HG03103 (cell line): ENCODE measurements around the gene SDHAF3.
"Not testable (repeated sequence)": the region's sequence is repeated elsewhere in the genome, so short reads cannot be mapped to it uniquely, and the experiment has no call there.

Experiments used
- ATAC-seq: cut with Tn5 transposase; IDR thresholded peaks from one replicate; pipeline ENCODE4 v1.9.1; 2021; ENCODE audit warnings: low read depth; ENCODE audit not compliant: unreplicated experiment

The SDHAF3 gene

DNA sequence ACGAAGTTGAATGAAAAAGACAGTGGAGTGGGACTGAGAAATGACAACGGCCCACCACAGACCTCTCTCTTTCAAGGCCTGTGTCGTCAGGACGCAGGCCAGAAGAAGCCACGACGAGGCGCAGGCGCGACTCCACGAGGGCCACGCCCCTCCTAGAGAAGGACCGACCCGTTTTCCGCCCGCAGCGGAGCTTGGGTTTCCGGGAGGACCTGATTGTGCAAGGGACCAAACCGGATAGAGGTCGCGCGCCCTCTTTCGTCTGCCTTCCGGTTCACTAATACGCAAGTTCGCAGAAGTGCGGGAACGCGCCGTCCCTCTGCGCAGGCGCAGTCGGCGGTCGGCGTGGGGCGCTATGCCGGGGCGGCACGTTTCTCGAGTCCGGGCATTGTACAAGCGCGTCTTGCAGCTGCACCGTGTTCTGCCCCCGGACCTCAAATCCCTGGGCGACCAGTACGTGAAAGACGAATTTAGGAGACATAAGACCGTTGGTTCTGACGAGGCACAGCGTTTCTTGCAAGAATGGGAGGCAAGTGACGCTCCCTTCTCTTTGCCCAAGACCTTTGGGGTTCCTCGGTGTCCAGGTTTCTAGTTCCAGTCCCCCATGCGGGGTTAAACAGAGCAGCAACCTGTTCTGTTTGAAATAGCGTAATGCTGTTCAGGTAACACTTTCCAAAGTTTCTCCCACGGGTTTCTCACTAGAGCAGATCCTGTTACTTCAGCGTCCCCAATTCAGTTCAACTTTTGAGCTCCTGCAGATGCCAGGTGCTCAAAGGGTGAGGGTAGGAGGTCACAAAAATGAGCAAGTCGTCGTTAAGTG is at the start of gene SDHAF3:
Gene SDHAF3 (plus strand): TSS at position 327 of the 817 bp plus-strand sequence. CDS start 26 bp downstream, at position 353.
- peak; percentile 92 for ATAC-seq

GRCh38 chr7:97072025-97072424 is 45.5 kb upstream of the SDHAF3 start:
- not testable (repeated sequence) for ATAC-seq

DNA sequence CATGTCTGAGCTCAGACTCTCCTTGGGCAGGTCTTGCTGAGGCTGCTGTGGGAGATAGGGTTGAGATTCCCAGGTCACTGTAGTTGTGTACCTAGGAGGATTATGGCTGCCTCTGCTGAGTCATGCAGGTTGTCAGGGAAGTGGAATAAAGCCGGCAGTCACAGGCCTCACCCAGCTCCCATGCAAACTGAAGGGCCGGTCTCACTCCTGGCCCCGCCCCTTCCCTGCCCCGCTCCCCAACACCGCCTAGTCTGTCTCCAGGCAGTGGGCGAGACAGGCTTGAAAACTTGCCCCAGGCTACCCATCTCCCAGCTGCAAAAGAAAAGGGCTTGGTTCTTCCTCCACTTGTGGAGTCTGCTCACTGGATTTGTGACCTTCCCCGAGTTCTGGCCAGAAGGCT is 41.6 kb upstream of the SDHAF3 start:
- no peak for ATAC-seq

- no peak for ATAC-seq
Observed at GRCh38 chr7:97078023-97078969, 39.2 kb upstream of the SDHAF3 start.

DNA sequence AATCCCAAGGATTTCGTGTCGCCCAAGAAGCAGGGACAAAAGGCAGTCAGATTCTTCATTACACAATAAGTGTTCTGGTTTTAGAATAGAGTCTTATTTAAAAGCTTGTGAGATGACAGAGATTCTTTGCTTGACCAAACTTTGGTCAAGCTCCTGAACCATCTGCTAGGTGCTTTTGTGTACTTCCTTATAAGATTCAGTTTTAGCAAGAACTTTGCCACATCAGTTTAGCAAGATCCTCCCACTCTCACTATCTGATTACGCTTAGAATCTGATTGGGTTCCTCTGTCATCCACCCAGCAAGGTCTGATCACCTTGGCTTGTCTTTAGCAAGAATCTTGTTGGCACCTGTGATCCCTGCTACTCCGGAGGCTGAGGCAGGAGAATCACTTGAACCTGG is 38.2 kb upstream of the SDHAF3 start:
- ATAC-seq: no peak

- ATAC-seq: no peak
Observed at GRCh38 chr7:97081521-97082300, 35.8 kb upstream of the SDHAF3 start.

DNA sequence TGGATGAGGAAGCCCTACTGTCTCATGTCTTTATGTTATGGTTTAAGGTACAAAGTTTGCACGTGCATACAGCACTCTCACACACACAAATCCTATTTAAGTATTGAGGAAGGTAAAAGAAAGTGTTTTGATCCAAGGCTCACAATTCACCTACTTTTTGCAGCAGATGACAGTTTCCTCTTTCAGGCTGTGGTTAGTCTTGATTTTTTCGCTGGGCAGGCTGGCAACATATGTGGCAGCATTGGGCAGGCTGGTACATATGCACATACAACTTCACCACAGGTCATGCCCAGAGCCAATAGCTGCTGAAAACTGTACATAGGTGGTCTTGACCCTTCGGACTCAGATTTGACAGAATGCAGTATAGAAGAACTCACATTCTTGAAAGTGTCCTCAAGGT is 29.1 kb upstream of the SDHAF3 start:
- no peak for ATAC-seq

DNA sequence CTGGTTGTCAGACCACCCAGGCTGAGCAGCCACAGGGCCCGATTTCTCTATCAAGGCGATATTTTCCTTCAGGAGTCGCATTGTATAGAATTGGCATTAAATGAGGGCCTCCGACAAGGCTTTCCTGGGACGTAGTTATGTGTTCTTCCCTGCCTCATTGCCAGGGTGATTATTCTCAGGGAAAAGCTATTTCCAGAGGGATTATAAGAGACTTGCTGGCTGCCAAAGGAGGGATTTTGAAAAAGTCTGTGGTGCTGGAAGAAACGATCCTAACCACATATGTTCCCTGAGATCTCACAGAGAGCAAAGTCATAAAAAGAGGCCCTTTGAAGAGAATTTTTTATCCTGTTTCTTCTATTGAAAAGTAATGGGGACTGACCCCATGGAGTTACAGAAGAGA is 27.7 kb upstream of the SDHAF3 start:
- no peak for ATAC-seq

DNA sequence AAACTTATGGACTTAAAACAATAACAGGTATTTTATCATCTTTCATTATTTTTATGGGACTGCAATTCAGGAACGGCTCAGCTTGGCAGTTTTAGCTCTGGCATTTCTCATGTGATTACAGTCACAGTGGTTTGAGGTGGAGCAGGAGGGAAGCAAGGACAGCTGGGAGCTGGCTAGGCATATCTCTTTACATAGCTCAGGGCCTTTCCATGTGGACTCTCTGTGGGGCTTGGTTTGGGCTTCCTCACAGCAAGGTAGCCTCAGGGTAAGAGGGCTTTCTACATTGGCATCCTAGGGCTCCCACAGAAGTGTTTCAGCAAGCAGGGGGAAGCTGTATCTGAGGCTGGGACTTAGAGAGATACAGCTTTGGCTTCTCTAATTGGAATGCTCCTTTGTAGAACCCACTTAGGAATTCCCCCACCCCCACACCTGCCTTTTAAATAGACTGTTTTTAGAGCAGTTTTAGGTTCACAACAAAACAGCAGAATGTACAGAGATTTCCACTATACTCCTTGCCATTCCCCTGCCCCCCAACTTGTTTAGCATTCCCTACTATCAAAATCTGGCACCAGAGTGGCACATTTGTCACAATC is 26.6 kb upstream of the SDHAF3 start:
- ATAC-seq: no peak

GRCh38 chr7:97094284-97094930 is 23.1 kb upstream of the SDHAF3 start:
- no peak for ATAC-seq

DNA sequence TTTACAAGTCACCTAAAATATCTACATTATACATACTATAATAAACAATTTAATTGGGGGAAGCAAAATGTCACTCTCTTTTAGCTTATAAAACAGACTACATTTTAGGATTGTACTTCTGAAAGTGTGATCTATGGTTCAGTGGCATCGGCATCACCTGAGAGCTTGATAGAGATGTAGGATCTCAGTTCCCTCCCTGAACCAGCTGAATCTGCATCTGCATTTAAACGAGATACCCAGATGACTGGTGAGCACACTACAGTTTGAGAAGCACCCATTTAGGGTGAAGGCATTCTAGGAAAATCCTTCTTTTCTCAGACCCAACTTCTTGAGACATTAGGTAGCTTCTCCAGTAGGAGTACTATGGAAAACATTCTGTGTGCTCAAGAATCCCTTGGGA is 21.5 kb upstream of the SDHAF3 start:
- no peak for ATAC-seq

GRCh38 chr7:97096661-97097060 is 20.8 kb upstream of the SDHAF3 start:
- ATAC-seq: no peak

DNA sequence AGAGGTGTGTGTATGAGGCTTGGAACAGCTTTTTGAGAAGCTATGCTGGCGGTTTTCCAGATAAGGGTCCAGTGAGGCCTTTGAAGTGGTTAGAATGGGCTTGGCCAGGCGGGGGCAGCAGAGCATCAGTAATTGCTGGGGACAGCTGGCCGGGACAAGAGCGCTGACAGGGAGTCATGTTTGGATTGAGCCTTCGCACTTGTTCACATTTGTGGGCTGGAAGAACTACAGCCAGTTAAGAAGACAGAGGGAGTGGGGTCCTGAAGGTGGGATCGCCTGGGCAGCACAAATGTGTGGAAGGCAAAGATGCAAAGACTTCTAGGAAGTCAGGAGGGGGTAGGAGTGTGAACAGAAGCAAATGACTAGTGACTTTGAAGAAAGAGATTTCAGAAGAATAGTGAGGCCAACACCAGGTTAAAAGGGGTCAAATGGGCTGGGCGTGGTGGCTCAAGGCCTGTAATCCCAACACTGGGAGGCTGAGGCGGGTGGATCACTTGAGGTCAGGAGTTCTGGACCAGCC is 12.7 kb upstream of the SDHAF3 start:
- peak; percentile 94 for ATAC-seq

DNA sequence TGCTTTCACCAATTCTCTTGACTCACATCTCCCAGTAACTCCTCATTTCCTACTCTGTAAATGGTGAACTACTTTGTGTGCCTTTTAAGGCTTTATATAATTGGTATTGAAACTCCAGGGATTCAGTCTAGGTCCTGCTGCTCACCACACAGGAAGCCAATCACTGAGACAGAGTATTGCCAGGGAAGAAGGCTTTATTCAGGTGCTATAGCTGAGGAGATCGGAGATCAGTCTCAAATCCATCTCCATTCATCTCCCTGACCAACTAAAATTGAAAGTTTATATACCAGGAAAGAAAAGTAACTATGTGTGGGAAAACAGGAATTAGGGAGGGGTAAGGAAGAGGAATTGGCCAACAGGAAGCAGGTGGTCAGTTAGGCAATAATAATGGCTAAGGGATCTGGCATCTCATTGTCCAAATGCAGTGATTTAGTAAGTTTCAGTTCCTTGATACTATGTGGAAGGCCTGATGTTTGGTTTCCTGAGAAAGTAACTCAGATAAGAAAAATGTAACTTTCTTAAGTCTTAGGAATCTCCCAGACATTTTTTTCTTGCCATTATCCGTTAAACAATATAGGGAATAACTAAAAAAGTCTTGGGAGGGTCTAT is 10.2 kb upstream of the SDHAF3 start:
- ATAC-seq: no peak

DNA sequence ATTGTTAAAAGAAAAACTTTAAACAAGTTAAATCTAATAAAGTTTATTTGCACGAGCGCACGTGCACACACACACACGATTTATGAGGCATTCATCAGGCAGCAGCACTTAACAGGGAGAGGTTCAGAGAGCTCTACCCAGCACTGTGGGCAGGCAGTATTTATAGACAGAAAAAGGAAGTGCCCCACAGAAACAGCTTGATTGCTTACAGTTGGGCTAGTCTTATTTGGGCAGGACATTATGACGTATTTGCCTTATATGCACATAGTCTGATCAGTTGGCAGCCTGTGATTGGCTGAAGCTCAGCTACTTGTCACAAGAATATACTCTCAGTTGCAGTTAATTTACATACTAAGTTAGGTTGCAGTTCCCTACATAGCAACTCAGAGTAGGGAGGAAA is 1.2 kb upstream of the SDHAF3 start:
- no peak for ATAC-seq

- ATAC-seq: no peak
Observed at GRCh38 chr7:97117035-97117371, 495 bp upstream of the SDHAF3 start.

DNA sequence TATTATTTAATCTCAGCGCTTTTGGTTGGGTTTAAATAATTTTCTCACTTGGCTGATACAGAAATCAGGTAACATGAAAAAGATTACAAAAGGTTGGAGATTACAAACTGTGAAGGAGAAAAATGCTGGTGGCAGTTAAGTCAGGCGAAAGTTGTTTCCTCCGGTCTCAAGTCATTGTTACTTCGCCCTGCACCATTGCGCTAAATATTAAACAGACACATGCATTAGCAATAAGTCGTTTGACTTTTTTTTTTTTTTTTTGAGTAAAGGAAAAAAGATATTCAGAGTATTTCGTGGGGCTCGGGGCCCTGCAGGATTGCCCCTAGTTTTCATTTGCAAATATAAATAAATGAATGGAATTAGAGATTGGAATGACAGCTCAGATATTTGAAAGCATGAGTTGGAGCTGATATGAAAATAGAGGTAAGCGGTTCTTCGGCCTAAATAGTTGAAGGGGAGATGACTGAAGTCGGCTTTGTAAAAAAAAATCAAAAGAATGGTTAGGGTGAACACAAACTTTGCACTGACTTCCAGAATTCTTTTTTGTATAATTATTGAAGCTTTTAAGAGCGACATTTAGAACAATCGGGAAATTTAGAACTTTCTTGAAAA is 914 bp downstream of the SDHAF3 start:
- no peak for ATAC-seq

DNA sequence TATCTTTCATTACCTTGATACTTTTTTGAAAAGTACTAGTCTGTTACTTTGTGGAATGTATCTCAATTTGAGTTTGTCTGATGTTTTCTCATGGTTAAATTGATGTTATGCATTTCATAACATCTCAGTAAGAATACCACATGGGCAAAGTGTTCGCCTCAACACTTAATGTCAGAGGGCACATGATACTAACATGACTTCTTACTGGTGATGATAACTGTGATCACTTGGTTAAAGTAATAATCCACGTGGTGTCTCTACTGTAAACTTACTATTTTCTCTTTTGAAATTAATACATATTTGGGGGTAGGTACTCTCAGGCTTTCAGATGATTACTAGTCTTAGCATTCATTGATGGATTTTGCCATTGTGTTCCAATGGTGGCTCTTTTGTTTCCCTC is 2.2 kb downstream of the SDHAF3 start:
- ATAC-seq: no peak
